CD4-positive, alpha-beta memory T cell (primary cell): ENCODE measurements around the gene INSIG2. TPM values are rescaled to one million over a fixed set of nuclear protein-coding genes. Genes with fewer than 3 reads are reported as not detected.

Experiments used
- CTCF ChIA-PET: fragments of 350-600 bp; sonication (Branson Sonifier 250); formaldehyde crosslinking; loops from one replicate; lab custom pipeline; 2021; ENCODE audit warnings: inconsistent platforms; ENCODE audit not compliant: partially characterized antibody; lab: Charles Lee
- POLR2A ChIA-PET: fragments of 350-600 bp; sonication (Branson Sonifier 250); formaldehyde crosslinking; loops from one replicate; lab custom pipeline; 2021; ENCODE audit not compliant: partially characterized antibody; lab: Charles Lee
- DNase-seq, 5 donors: peaks; one replicate each; pipeline versions ENCODE4 v3.0.0 to v3.0.0-alpha.2; 2020 to 2022; ENCODE audit warnings: mixed read lengths in 1 of 5
- H3K27ac ChIP-seq: one replicate; pipeline ENCODE4 v1.7.0; 2013; ENCODE audit warnings: low read depth, low read length
- H3K27me3 ChIP-seq: 2 replicates; pipeline ENCODE4 v1.7.0; 2013; ENCODE audit warnings: mild to moderate bottlenecking, low read length, moderate library complexity; ENCODE audit not compliant: insufficient read depth
- H3K36me3 ChIP-seq: 2 replicates; pipeline ENCODE4 v1.7.0; 2013; ENCODE audit warnings: mild to moderate bottlenecking, low read length, moderate library complexity; ENCODE audit not compliant: insufficient read depth
- H3K4me1 ChIP-seq: 2 replicates; pipeline ENCODE4 v1.7.0; 2013; ENCODE audit warnings: mild to moderate bottlenecking, low read length, moderate library complexity; ENCODE audit not compliant: insufficient read depth
- H3K4me3 ChIP-seq, 2 donors: one replicate each; pipeline ENCODE4 v1.7.0; 2013; ENCODE audit warnings: low read length in 2 of 2, mild to moderate bottlenecking in 1 of 2
- H3K9me3 ChIP-seq, 2 donors: one replicate each; pipeline ENCODE4 v1.7.0; 2013; ENCODE audit warnings: low read length in 2 of 2, control low read depth in 1 of 2; ENCODE audit not compliant: control insufficient read depth in 1 of 2
- H3K27ac Mint-ChIP-seq, 7 donors: one replicate each; pipeline ENCODE4 v1.8.0; 2020 to 2021; ENCODE audit warnings: mixed read lengths in 7 of 7, mild to moderate bottlenecking in 6 of 7, inconsistent platforms in 3 of 7, moderate library complexity in 3 of 7
- H3K27me3 Mint-ChIP-seq, 2 donors: one replicate each; pipeline ENCODE4 v1.8.0; 2020 to 2021; ENCODE audit warnings: mixed read lengths in 2 of 2
- H3K36me3 Mint-ChIP-seq, 2 donors: one replicate each; pipeline ENCODE4 v1.8.0; 2020 to 2021; ENCODE audit warnings: mixed read lengths in 2 of 2, inconsistent platforms in 1 of 2, mild to moderate bottlenecking in 1 of 2
- H3K4me1 Mint-ChIP-seq, 4 donors: one replicate each; pipeline ENCODE4 v1.8.0; 2020 to 2021; ENCODE audit warnings: mixed read lengths in 4 of 4, mild to moderate bottlenecking in 1 of 4
- H3K4me3 Mint-ChIP-seq, 8 donors: one replicate each; pipeline ENCODE4 v1.8.0; 2020 to 2021; ENCODE audit warnings: mixed read lengths in 8 of 8, mild to moderate bottlenecking in 7 of 8, moderate library complexity in 6 of 8, inconsistent platforms in 3 of 8
- H3K9me3 Mint-ChIP-seq, 8 donors: one replicate each; pipeline ENCODE4 v1.8.0; 2020 to 2021; ENCODE audit warnings: mixed read lengths in 8 of 8, mild to moderate bottlenecking in 5 of 8, inconsistent platforms in 3 of 8, moderate library complexity in 1 of 8
- intact Hi-C: fragments of 100-400 bp; cut with micrococcal nuclease; formaldehyde crosslinking; loops from one replicate; pipeline ENCODE4 v1.15.1; 2023
- polyA plus RNA-seq, 2 donors: library from polyadenylated mRNA; unstranded; fragments of 300-500 nt; fragmentation: Illumina TruSeq; gene quantifications; one replicate each; pipeline ENCODE4 v1.2.3, GENCODE V29; 2021
- total RNA-seq, 2 experiments: library from RNA; stranded (reverse); gene quantifications; one replicate each; pipeline ENCODE4 v1.2.3, GENCODE V29; 2021

INSIG2 gene
- total and polyA plus RNA-seq, 4 experiments from 2014 or later: 18.0 to 41.1 (median 25.0) TPM

- no peaks in the 10 kb centered on the region for H3K27me3 Mint-ChIP-seq
- peaks cover 42 to 48% of the 10 kb centered on the region in 2 donors for H3K36me3 Mint-ChIP-seq
- no peak for DNase-seq
- Histone ChIP-seq H3K36me3 (peaks cover 10% of the 10 kb centered on the region), H3K27ac (no peak overlapping the region), H3K4me1 (peaks cover 19% of the 10 kb centered on the region), H3K27me3 (no peaks in the 10 kb centered on the region), H3K9me3 (no peaks in the 10 kb centered on the region), H3K4me3 (no peak overlapping the region)
- no peaks in the 10 kb centered on the region for H3K9me3 Mint-ChIP-seq
- ChIA-PET POLR2A (no interaction called here), CTCF (no interaction called here)
- peak overlapping the region in 2 of 7 donors; percentile 13 to 14 for H3K27ac Mint-ChIP-seq
- intact Hi-C loops: no loop called here
- no peak overlapping the region for H3K4me3 Mint-ChIP-seq
- peaks cover 23 to 28% (median 26%) of the 10 kb centered on the region in 4 donors for H3K4me1 Mint-ChIP-seq
These were observed 10.2 kb downstream of the INSIG2 start for GRCh38 chr2:118098307-118099030.

- H3K27ac Mint-ChIP-seq: no peak overlapping the region
- CTCF ChIA-PET: no interaction called here
- Histone ChIP-seq H3K4me3 (no peak overlapping the region), H3K27ac (no peak overlapping the region), H3K4me1 (no peaks in the 10 kb centered on the region), H3K9me3 (no peaks in the 10 kb centered on the region), H3K36me3 (peaks cover 33% of the 10 kb centered on the region), H3K27me3 (no peaks in the 10 kb centered on the region)
- intact Hi-C loops: no loop called here
- H3K27me3 Mint-ChIP-seq: no peaks in the 10 kb centered on the region
- peaks cover 64 to 74% of the 10 kb centered on the region in 2 donors for H3K36me3 Mint-ChIP-seq
- DNase-seq: no peak
- H3K4me1 Mint-ChIP-seq: peaks cover 5 to 11% (median 10%) of the 10 kb centered on the region in 4 donors
- no peaks in the 10 kb centered on the region for H3K9me3 Mint-ChIP-seq
- H3K4me3 Mint-ChIP-seq: no peak overlapping the region
- POLR2A ChIA-PET: no interaction called here
These were observed 14.3 kb downstream of the INSIG2 start for GRCh38 chr2:118102433-118103082.

GRCh38 chr2:118103951-118104940 lies 16.0 kb downstream of the INSIG2 start:
- Mint-ChIP-seq H3K36me3 (peaks cover 56 to 75% of the 10 kb centered on the region in 2 donors), H3K4me3 (no peak overlapping the region), H3K4me1 (peaks cover 0 to 5% (median 5%) of the 10 kb centered on the region in 4 donors), H3K27me3 (no peaks in the 10 kb centered on the region), H3K9me3 (no peaks in the 10 kb centered on the region), H3K27ac (no peak overlapping the region)
- POLR2A ChIA-PET: no interaction called here
- Histone ChIP-seq H3K27ac (no peak overlapping the region), H3K4me3 (no peak overlapping the region), H3K36me3 (peaks cover 34% of the 10 kb centered on the region), H3K27me3 (no peaks in the 10 kb centered on the region), H3K4me1 (no peaks in the 10 kb centered on the region), H3K9me3 (no peaks in the 10 kb centered on the region)
- DNase-seq: no peak
- CTCF ChIA-PET: no interaction called here
- intact Hi-C loops: no loop called here

- Histone ChIP-seq H3K9me3 (no peaks in the 10 kb centered on the region), H3K27me3 (no peaks in the 10 kb centered on the region), H3K4me1 (no peaks in the 10 kb centered on the region), H3K27ac (no peak overlapping the region), H3K36me3 (peaks cover 37% of the 10 kb centered on the region), H3K4me3 (no peak overlapping the region)
- Mint-ChIP-seq H3K9me3 (no peaks in the 10 kb centered on the region), H3K27ac (no peak overlapping the region), H3K27me3 (no peaks in the 10 kb centered on the region), H3K4me3 (no peak overlapping the region), H3K4me1 (peaks cover 0 to 3% (median under 1%) of the 10 kb centered on the region in 4 donors), H3K36me3 (peaks cover 58 to 77% of the 10 kb centered on the region in 2 donors)
- DNase-seq: no peak
- intact Hi-C loops: no loop called here
- ChIA-PET POLR2A (interaction anchor here (0.6 kb wide), 1 partner anchor 113 kb away, joined by 3 read pairs; no protein-coding TSS in a partner anchor), CTCF (no interaction called here)
These were observed 17.2 kb downstream of the INSIG2 start for GRCh38 chr2:118105497-118105896.

- ChIA-PET POLR2A (no interaction called here), CTCF (no interaction called here)
- no peak overlapping the region for H3K4me3 Mint-ChIP-seq
- H3K27me3 ChIP-seq: no peaks in the 10 kb centered on the region
- H3K4me1 ChIP-seq: no peaks in the 10 kb centered on the region
- peaks cover 0 to 5% (median 2%) of the 10 kb centered on the region in 4 donors for H3K4me1 Mint-ChIP-seq
- H3K36me3 Mint-ChIP-seq: peaks cover 56 to 69% of the 10 kb centered on the region in 2 donors
- no peak for DNase-seq
- peaks cover 27% of the 10 kb centered on the region for H3K36me3 ChIP-seq
- no peak overlapping the region for H3K27ac ChIP-seq
- H3K27me3 Mint-ChIP-seq: no peaks in the 10 kb centered on the region
- H3K9me3 Mint-ChIP-seq: no peaks in the 10 kb centered on the region
- intact Hi-C loops: no loop called here
- H3K4me3 ChIP-seq: no peak overlapping the region
- H3K9me3 ChIP-seq: no peaks in the 10 kb centered on the region
- H3K27ac Mint-ChIP-seq: peak overlapping the region in 1 of 7 donors; percentile 43
These were observed 18.7 kb downstream of the INSIG2 start for GRCh38 chr2:118106926-118107325.

GRCh38 chr2:118110310-118110709 lies 22.0 kb downstream of the INSIG2 start:
- Mint-ChIP-seq H3K27ac (no peak overlapping the region), H3K27me3 (no peaks in the 10 kb centered on the region), H3K36me3 (peaks cover 46 to 55% of the 10 kb centered on the region in 2 donors), H3K9me3 (no peaks in the 10 kb centered on the region), H3K4me3 (no peak overlapping the region), H3K4me1 (peaks cover 0 to 3% (median 2%) of the 10 kb centered on the region in 4 donors)
- CTCF ChIA-PET: no interaction called here
- no peak for DNase-seq
- Histone ChIP-seq H3K27ac (no peak overlapping the region), H3K36me3 (peaks cover 20% of the 10 kb centered on the region), H3K9me3 (no peaks in the 10 kb centered on the region), H3K4me3 (no peak overlapping the region), H3K27me3 (no peaks in the 10 kb centered on the region), H3K4me1 (no peaks in the 10 kb centered on the region)
- POLR2A ChIA-PET: no interaction called here
- intact Hi-C loops: no loop called here

GRCh38 chr2:118110991-118111390 lies 22.7 kb downstream of the INSIG2 start:
- Mint-ChIP-seq H3K9me3 (no peaks in the 10 kb centered on the region), H3K36me3 (peaks cover 39 to 50% of the 10 kb centered on the region in 2 donors), H3K4me3 (no peak overlapping the region), H3K4me1 (peaks cover 0 to 3% (median 2%) of the 10 kb centered on the region in 4 donors), H3K27ac (no peak overlapping the region), H3K27me3 (no peaks in the 10 kb centered on the region)
- ChIA-PET POLR2A (no interaction called here), CTCF (no interaction called here)
- Histone ChIP-seq H3K36me3 (peaks cover 13% of the 10 kb centered on the region), H3K4me1 (no peaks in the 10 kb centered on the region), H3K27me3 (no peaks in the 10 kb centered on the region), H3K27ac (no peak overlapping the region), H3K4me3 (no peak overlapping the region), H3K9me3 (no peaks in the 10 kb centered on the region)
- DNase-seq: no peak
- intact Hi-C loops: no loop called here
